MCF 10A (cell line): ENCODE results near the gene TOLLIP. TPM values are rescaled to one million over a fixed set of nuclear protein-coding genes. Genes with fewer than 3 reads are reported as not detected.
A peak's percentile ranks its signal among the peaks of the same experiment; 100 is the strongest.

ENCODE experiments used
- BruUV-seq: library from RNA; stranded (reverse); fragments of 400-500 nt; replicated peaks from 2 replicates; lab custom pipeline; 2021; lab: Mats Ljungman, UMichigan
- CTCF ChIA-PET: fragments of 300-600 bp; sonication (Branson Sonifier 250); formaldehyde crosslinking; extraction: SDS; loops from one replicate; lab custom pipeline; 2021; ENCODE audit warnings: antibody characterized with exemption, inconsistent platforms; lab: Yijun Ruan, JAX
- POLR2A ChIA-PET: fragments of 300-600, 350-650 bp; sonication (Branson Sonifier 250); formaldehyde crosslinking; extraction: SDS; loops from one replicate; lab custom pipeline; 2020; ENCODE audit warnings: antibody characterized with exemption, inconsistent platforms; lab: Yijun Ruan, JAX
- DNase-seq: peaks from one replicate; pipeline ENCODE4 v3.0.0-alpha.2; 2018; ENCODE audit not compliant: unreplicated experiment
- H3K27ac Mint-ChIP-seq: one replicate; pipeline ENCODE4 v1.8.0; 2022; ENCODE audit warnings: mild to moderate bottlenecking, low read depth, mixed read lengths; ENCODE audit not compliant: unreplicated experiment
- H3K27me3 Mint-ChIP-seq: one replicate; pipeline ENCODE4 v1.8.0; 2022; ENCODE audit warnings: mixed read lengths; ENCODE audit not compliant: insufficient read depth, unreplicated experiment
- H3K36me3 Mint-ChIP-seq: one replicate; pipeline ENCODE4 v1.8.0; 2022; ENCODE audit warnings: mild to moderate bottlenecking, moderate library complexity, mixed read lengths; ENCODE audit not compliant: insufficient read depth, unreplicated experiment
- H3K4me1 Mint-ChIP-seq: one replicate; pipeline ENCODE4 v1.8.0; 2022; ENCODE audit warnings: mixed read lengths; ENCODE audit not compliant: insufficient read depth, unreplicated experiment
- H3K4me3 Mint-ChIP-seq: one replicate; pipeline ENCODE4 v1.8.0; 2022; ENCODE audit warnings: mild to moderate bottlenecking, moderate library complexity, mixed read lengths; ENCODE audit not compliant: unreplicated experiment
- H3K9me3 Mint-ChIP-seq: one replicate; pipeline ENCODE4 v1.8.0; 2022; ENCODE audit warnings: mixed read lengths; ENCODE audit not compliant: unreplicated experiment
- intact Hi-C: fragments of 100-400 bp; cut with micrococcal nuclease; formaldehyde crosslinking; loops from 2 replicates; pipeline ENCODE4 v1.14.1; 2022
- total RNA-seq: library from RNA; stranded (reverse); gene quantifications from 2 replicates; pipeline ENCODE4 v1.2.3, GENCODE V29; 2022
- TF ChIP-seq, protein P1 (sequence below): fragments of 200-600 bp; IDR thresholded peaks from one replicate; pipeline ENCODE4 v1.8.0; 2022; ENCODE audit warnings: antibody characterized with exemption, mild to moderate bottlenecking; ENCODE audit not compliant: unreplicated experiment

Gene TOLLIP
- total RNA-seq, 1 experiment from 2014 or later, result 58.8 TPM

DNA sequence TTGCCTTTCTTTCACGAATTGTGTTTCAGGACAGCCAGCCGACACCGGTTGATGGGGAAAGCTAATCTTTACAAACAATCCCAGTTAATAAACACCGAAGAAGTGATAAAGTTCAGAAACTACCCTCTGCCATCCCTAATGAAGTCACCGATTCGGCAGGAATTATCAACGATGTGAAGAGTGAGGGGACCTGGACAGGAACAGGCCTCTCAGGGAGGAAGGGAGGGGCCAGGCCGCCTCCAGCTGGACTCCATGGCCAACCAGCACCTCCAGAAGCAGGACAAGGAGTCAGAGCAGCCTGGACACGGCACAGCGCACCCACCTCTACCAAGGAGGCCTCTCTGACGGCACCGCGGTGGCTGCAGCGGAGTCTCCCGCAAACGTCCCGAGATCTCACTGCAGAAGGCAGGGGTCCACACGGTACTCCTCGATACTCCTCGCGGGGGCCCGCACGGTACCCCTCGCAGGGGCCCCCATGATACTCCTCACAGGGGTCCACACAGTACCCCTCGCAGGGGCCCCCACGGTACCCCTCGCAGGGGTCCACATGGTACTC, 3.9 kb downstream of the TOLLIP start:
- intact Hi-C loops, result loop anchor here (5.0 to 10.0 kb wide), 3 partner anchors 79 to 229 kb away; partner anchors contain the start of gene BRSK2
- CTCF ChIA-PET, result no interaction called here
- H3K4me1 Mint-ChIP-seq, result peaks cover 3% of the 10 kb centered on the region
- POLR2A ChIA-PET, result no interaction called here
- no peaks in the 10 kb centered on the region for H3K9me3 Mint-ChIP-seq
- H3K27ac Mint-ChIP-seq, result no peak overlapping the region
- no TSS peak for BruUV-seq
- TF ChIP-seq, protein P1, sequence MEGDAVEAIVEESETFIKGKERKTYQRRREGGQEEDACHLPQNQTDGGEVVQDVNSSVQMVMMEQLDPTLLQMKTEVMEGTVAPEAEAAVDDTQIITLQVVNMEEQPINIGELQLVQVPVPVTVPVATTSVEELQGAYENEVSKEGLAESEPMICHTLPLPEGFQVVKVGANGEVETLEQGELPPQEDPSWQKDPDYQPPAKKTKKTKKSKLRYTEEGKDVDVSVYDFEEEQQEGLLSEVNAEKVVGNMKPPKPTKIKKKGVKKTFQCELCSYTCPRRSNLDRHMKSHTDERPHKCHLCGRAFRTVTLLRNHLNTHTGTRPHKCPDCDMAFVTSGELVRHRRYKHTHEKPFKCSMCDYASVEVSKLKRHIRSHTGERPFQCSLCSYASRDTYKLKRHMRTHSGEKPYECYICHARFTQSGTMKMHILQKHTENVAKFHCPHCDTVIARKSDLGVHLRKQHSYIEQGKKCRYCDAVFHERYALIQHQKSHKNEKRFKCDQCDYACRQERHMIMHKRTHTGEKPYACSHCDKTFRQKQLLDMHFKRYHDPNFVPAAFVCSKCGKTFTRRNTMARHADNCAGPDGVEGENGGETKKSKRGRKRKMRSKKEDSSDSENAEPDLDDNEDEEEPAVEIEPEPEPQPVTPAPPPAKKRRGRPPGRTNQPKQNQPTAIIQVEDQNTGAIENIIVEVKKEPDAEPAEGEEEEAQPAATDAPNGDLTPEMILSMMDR, result no peak
- no peak for DNase-seq
- H3K36me3 Mint-ChIP-seq, result peaks cover 6% of the 10 kb centered on the region
- no peak overlapping the region for H3K4me3 Mint-ChIP-seq
- no peaks in the 10 kb centered on the region for H3K27me3 Mint-ChIP-seq

DNA sequence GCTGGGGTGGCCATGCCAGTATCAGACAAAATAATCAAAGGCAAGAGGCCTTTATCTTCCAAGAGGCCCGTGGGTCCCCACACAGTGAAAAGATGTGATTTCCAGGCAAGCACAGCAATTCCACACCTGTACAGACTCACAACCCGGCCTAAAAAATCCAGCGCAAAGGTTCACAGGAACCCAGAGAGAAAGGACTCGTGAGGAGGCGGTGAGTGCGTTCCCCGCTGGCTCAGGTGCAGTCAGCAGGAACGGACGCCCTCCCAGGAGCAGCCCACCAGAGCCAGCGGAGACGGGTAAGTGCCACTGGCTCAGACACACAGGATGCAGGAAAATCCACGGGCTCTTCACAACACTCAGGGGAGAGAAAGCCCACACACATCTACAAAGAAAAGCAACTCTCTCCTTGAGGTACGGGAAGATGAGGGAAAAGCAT, 4.4 kb downstream of the TOLLIP start:
- TF ChIP-seq, protein P1, result no peak
- ChIA-PET CTCF (no interaction called here), POLR2A (no interaction called here)
- H3K4me1 Mint-ChIP-seq, result no peaks in the 10 kb centered on the region
- no TSS peak for BruUV-seq
- no peak overlapping the region for H3K4me3 Mint-ChIP-seq
- no peak for DNase-seq
- H3K27me3 Mint-ChIP-seq, result no peaks in the 10 kb centered on the region
- H3K9me3 Mint-ChIP-seq, result no peaks in the 10 kb centered on the region
- intact Hi-C loops, result loop anchor here (5.0 to 10.0 kb wide), 3 partner anchors 80 to 230 kb away; partner anchors contain the start of gene BRSK2
- H3K27ac Mint-ChIP-seq, result no peak overlapping the region
- peaks cover 6% of the 10 kb centered on the region for H3K36me3 Mint-ChIP-seq

DNA sequence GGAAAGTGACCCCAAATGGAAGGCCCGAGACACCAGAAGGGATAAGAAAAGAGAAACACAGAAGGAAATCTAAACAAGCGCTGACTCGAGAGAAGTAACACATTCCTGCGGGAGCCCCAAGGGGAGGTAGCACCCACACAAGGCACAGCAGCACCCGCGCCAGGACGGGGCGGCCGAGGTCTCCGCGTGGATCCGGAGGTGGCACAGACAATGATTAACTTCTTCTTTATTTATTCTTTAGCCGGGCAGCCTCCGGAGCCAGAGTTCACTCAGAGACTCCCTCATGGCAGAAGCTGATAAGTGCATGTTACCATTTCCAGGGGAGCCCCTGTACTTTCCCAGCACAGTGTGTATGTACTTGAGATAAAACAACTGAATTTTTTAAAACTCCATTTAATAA, 5.1 kb downstream of the TOLLIP start:
- ChIA-PET CTCF (interaction anchor here (0.6 kb wide), 1 partner anchor 150 kb away, joined by 3 read pairs; no protein-coding TSS in a partner anchor), POLR2A (no interaction called here)
- Mint-ChIP-seq H3K27me3 (no peaks in the 10 kb centered on the region), H3K9me3 (no peaks in the 10 kb centered on the region), H3K4me3 (no peak overlapping the region), H3K36me3 (peaks cover 6% of the 10 kb centered on the region), H3K4me1 (no peaks in the 10 kb centered on the region), H3K27ac (no peak overlapping the region)
- TF ChIP-seq, protein P1, result no peak
- BruUV-seq, result no TSS peak
- intact Hi-C loops, result loop anchor here (10.0 kb wide), 2 partner anchors 80 to 230 kb away; partner anchors contain the start of gene BRSK2
- DNase-seq, result no peak

DNA sequence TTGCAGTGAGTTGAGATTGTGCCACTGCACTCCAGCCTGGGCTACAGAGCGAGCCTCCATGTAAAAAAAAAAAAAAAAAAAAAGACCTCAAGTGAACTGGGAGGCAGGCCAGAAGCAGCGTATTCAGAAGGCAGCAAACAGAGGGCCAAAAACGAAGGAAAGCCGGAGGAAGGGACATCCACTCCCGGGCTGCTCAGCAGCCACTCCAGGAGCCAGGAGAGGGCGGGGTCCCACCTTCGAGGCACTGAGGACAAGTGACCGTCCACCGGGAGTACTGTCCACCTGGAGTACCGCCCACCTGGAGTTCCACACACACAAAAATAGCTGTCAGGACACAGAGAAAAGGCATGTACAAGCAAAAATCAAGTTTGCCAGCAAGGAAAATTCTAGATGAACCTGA, 5.5 kb downstream of the TOLLIP start:
- H3K27me3 Mint-ChIP-seq, result no peaks in the 10 kb centered on the region
- POLR2A ChIA-PET, result no interaction called here
- TF ChIP-seq, protein P1, result no peak
- CTCF ChIA-PET, result interaction anchor here (0.6 kb wide), 1 partner anchor 151 kb away, joined by 3 read pairs; no protein-coding TSS in a partner anchor
- DNase-seq, result no peak
- peaks cover 6% of the 10 kb centered on the region for H3K36me3 Mint-ChIP-seq
- H3K9me3 Mint-ChIP-seq, result no peaks in the 10 kb centered on the region
- intact Hi-C loops, result loop anchor here (10.0 kb wide), 2 partner anchors 81 to 231 kb away; partner anchors contain the start of gene BRSK2
- H3K4me3 Mint-ChIP-seq, result no peak overlapping the region
- H3K27ac Mint-ChIP-seq, result peak overlapping the region; percentile 57
- H3K4me1 Mint-ChIP-seq, result peaks cover 2% of the 10 kb centered on the region
- no TSS peak for BruUV-seq
